ENCODE measurements around the gene PPIA.
"Not testable (repeated sequence)": the region's sequence is repeated elsewhere in the genome, so short reads cannot be mapped to it uniquely, and the experiment has no call there.

PPIA gene

GRCh38 chr7:44802418-44803025 lies 6.0 kb downstream of the PPIA start:
- H3K4me3 ChIP-seq (replicated peaks; ENCODE audit: low read depth, low read length): no peak overlapping the region
- H3K27me3 ChIP-seq (replicated peaks; ENCODE audit: control insufficient read depth, insufficient read depth, low read length): no peaks in the 10 kb centered on the region
- DNase-seq (ENCODE audit: extremely low read depth, insufficient read length): no peak
- H3K36me3 ChIP-seq (ENCODE audit: control insufficient read depth, insufficient read depth, low read length): peaks cover 21% of the 10 kb centered on the region
- TF ChIP-seq, protein P1, sequence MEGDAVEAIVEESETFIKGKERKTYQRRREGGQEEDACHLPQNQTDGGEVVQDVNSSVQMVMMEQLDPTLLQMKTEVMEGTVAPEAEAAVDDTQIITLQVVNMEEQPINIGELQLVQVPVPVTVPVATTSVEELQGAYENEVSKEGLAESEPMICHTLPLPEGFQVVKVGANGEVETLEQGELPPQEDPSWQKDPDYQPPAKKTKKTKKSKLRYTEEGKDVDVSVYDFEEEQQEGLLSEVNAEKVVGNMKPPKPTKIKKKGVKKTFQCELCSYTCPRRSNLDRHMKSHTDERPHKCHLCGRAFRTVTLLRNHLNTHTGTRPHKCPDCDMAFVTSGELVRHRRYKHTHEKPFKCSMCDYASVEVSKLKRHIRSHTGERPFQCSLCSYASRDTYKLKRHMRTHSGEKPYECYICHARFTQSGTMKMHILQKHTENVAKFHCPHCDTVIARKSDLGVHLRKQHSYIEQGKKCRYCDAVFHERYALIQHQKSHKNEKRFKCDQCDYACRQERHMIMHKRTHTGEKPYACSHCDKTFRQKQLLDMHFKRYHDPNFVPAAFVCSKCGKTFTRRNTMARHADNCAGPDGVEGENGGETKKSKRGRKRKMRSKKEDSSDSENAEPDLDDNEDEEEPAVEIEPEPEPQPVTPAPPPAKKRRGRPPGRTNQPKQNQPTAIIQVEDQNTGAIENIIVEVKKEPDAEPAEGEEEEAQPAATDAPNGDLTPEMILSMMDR (IDR thresholded peaks at IDR 0.05; ENCODE audit: insufficient read depth, low read length, poor library complexity, severe bottlenecking): no peak

- H3K27me3 ChIP-seq (replicated peaks; ENCODE audit: control insufficient read depth, insufficient read depth, low read length); H3K4me3 ChIP-seq (replicated peaks; ENCODE audit: low read depth, low read length); DNase-seq (ENCODE audit: extremely low read depth, insufficient read length): not testable (repeated sequence)
- H3K36me3 ChIP-seq (ENCODE audit: control insufficient read depth, insufficient read depth, low read length): peaks cover 18% of the 10 kb centered on the region
Observed at GRCh38 chr7:44803828-44804519, 7.5 kb downstream of the PPIA start.

- TF ChIP-seq, protein P1 (IDR thresholded peaks at IDR 0.05; ENCODE audit: insufficient read depth, low read length, poor library complexity, severe bottlenecking): no peak
Observed at GRCh38 chr7:44805950-44806349, 9.5 kb downstream of the PPIA start.

GRCh38 chr7:44808914-44809393 lies 12.5 kb downstream of the PPIA start:
- Histone ChIP-seq H3K36me3 (ENCODE audit: control insufficient read depth, insufficient read depth, low read length) (no peaks in the 10 kb centered on the region), H3K4me3 (replicated peaks; ENCODE audit: low read depth, low read length) (no peak overlapping the region), H3K27me3 (replicated peaks; ENCODE audit: control insufficient read depth, insufficient read depth, low read length) (no peaks in the 10 kb centered on the region)
- DNase-seq (ENCODE audit: extremely low read depth, insufficient read length): no peak
- TF ChIP-seq, protein P1 (IDR thresholded peaks at IDR 0.05; ENCODE audit: insufficient read depth, low read length, poor library complexity, severe bottlenecking): no peak

More at GRCh38 chr7:44805950-44806349, 9.5 kb downstream of the PPIA start:
- Histone ChIP-seq H3K36me3 (ENCODE audit: control insufficient read depth, insufficient read depth, low read length) (peaks cover 11% of the 10 kb centered on the region), H3K4me3 (replicated peaks; ENCODE audit: low read depth, low read length) (no peak overlapping the region), H3K27me3 (replicated peaks; ENCODE audit: control insufficient read depth, insufficient read depth, low read length) (no peaks in the 10 kb centered on the region)
- DNase-seq (ENCODE audit: extremely low read depth, insufficient read length): no peak

GRCh38 chr7:44811093-44811492 lies 14.6 kb downstream of the PPIA start:
- TF ChIP-seq, protein P1 (IDR thresholded peaks at IDR 0.05; ENCODE audit: insufficient read depth, low read length, poor library complexity, severe bottlenecking): no peak
- no peak for DNase-seq (ENCODE audit: extremely low read depth, insufficient read length)
- H3K27me3 ChIP-seq (replicated peaks; ENCODE audit: control insufficient read depth, insufficient read depth, low read length): no peaks in the 10 kb centered on the region
- no peak overlapping the region for H3K4me3 ChIP-seq (replicated peaks; ENCODE audit: low read depth, low read length)
- H3K36me3 ChIP-seq (ENCODE audit: control insufficient read depth, insufficient read depth, low read length): no peaks in the 10 kb centered on the region

GRCh38 chr7:44811571-44811970 lies 15.1 kb downstream of the PPIA start:
- no peaks in the 10 kb centered on the region for H3K27me3 ChIP-seq (replicated peaks; ENCODE audit: control insufficient read depth, insufficient read depth, low read length)
- DNase-seq (ENCODE audit: extremely low read depth, insufficient read length): no peak
- TF ChIP-seq, protein P1 (IDR thresholded peaks at IDR 0.05; ENCODE audit: insufficient read depth, low read length, poor library complexity, severe bottlenecking): no peak

More at GRCh38 chr7:44811571-44811970, 15.1 kb downstream of the PPIA start:
- H3K4me3 ChIP-seq (replicated peaks; ENCODE audit: low read depth, low read length): no peak overlapping the region
- no peaks in the 10 kb centered on the region for H3K36me3 ChIP-seq (ENCODE audit: control insufficient read depth, insufficient read depth, low read length)
